Measurements from ENCODE around the gene BRD1. TPM values are rescaled to one million over a fixed set of nuclear protein-coding genes. Genes with fewer than 3 reads are reported as not detected.

BRD1 gene
- total and polyA plus RNA-seq, 2 experiments from 2014 or later: 12.3 to 33.8 TPM

DNA sequence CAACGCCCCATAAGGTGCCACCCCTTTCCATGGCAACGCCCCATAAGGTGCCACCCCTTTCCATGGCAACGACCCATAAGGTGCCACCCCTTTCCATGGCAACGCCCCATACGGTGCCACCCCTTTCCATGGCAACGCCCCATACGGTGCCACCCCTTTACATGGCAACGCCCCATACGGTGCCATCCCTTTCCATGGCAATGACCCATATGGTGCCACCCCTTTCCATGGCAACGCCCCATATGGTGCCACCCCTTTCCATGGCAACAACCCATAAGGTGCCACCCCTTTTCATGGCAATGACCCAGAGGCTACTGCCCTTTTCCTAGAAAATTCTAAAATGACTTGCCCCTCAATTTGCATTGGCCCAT is 72.1 kb downstream of the BRD1 start:
- H3K4me2 ChIP-seq: no peak overlapping the region
- no peak for ATAC-seq
- no peaks in the 10 kb centered on the region for H4K20me1 ChIP-seq (replicated peaks; ENCODE audit: insufficient read depth)
- no peaks in the 10 kb centered on the region for H3K27me3 ChIP-seq (ENCODE audit: insufficient read depth)
- no peak overlapping the region for H3K27ac ChIP-seq (ENCODE audit: low read depth)
- Mint-ChIP-seq H3K4me3 (no peak overlapping the region), H3K4me1 (no peaks in the 10 kb centered on the region; the same call in 2 of the 3 replicates), H3K27me3 (ENCODE audit: insufficient read depth, low read depth, poor library complexity) (peaks cover 2% of the 10 kb centered on the region), H3K9me3 (peaks cover 2% of the 10 kb centered on the region; the same call in 1 of the 3 replicates), H3K36me3 (ENCODE audit: low read depth) (no peaks in the 10 kb centered on the region), H3K27ac (no peak overlapping the region)
- DNase-seq (ENCODE audit: low spot score): no peak
- no peak overlapping the region for H2AFZ ChIP-seq
- TF ChIP-seq, protein P1, sequence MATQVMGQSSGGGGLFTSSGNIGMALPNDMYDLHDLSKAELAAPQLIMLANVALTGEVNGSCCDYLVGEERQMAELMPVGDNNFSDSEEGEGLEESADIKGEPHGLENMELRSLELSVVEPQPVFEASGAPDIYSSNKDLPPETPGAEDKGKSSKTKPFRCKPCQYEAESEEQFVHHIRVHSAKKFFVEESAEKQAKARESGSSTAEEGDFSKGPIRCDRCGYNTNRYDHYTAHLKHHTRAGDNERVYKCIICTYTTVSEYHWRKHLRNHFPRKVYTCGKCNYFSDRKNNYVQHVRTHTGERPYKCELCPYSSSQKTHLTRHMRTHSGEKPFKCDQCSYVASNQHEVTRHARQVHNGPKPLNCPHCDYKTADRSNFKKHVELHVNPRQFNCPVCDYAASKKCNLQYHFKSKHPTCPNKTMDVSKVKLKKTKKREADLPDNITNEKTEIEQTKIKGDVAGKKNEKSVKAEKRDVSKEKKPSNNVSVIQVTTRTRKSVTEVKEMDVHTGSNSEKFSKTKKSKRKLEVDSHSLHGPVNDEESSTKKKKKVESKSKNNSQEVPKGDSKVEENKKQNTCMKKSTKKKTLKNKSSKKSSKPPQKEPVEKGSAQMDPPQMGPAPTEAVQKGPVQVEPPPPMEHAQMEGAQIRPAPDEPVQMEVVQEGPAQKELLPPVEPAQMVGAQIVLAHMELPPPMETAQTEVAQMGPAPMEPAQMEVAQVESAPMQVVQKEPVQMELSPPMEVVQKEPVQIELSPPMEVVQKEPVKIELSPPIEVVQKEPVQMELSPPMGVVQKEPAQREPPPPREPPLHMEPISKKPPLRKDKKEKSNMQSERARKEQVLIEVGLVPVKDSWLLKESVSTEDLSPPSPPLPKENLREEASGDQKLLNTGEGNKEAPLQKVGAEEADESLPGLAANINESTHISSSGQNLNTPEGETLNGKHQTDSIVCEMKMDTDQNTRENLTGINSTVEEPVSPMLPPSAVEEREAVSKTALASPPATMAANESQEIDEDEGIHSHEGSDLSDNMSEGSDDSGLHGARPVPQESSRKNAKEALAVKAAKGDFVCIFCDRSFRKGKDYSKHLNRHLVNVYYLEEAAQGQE (IDR thresholded peaks at IDR 0.05; ENCODE audit: unreplicated experiment): no peak
- no peak for TF ChIP-seq POLR2AphosphoS5 (IDR thresholded peaks at IDR 0.05; ENCODE audit: low read depth)
- no peak for TF ChIP-seq EZH2phosphoT487 (IDR thresholded peaks at IDR 0.05; ENCODE audit: unreplicated experiment)
- TF ChIP-seq NANOG (IDR thresholded peaks at IDR 0.05; ENCODE audit: borderline replicate concordance): no peak
- TF ChIP-seq ZNF114 (CRISPR knock-in tag; IDR thresholded peaks at IDR 0.05): no peak
- no peak for TF ChIP-seq CREB1 (CRISPR knock-in tag; IDR thresholded peaks at IDR 0.05; ENCODE audit: low read depth)
- no peak for TF ChIP-seq STAT1 (IDR thresholded peaks at IDR 0.05; ENCODE audit: unreplicated experiment)
- no peak for TF ChIP-seq ZNF331 (CRISPR knock-in tag; IDR thresholded peaks at IDR 0.05; ENCODE audit: low read depth)
- no peak for TF ChIP-seq JUNB (IDR thresholded peaks at IDR 0.05; ENCODE audit: unreplicated experiment)
- TF ChIP-seq, protein P2, sequence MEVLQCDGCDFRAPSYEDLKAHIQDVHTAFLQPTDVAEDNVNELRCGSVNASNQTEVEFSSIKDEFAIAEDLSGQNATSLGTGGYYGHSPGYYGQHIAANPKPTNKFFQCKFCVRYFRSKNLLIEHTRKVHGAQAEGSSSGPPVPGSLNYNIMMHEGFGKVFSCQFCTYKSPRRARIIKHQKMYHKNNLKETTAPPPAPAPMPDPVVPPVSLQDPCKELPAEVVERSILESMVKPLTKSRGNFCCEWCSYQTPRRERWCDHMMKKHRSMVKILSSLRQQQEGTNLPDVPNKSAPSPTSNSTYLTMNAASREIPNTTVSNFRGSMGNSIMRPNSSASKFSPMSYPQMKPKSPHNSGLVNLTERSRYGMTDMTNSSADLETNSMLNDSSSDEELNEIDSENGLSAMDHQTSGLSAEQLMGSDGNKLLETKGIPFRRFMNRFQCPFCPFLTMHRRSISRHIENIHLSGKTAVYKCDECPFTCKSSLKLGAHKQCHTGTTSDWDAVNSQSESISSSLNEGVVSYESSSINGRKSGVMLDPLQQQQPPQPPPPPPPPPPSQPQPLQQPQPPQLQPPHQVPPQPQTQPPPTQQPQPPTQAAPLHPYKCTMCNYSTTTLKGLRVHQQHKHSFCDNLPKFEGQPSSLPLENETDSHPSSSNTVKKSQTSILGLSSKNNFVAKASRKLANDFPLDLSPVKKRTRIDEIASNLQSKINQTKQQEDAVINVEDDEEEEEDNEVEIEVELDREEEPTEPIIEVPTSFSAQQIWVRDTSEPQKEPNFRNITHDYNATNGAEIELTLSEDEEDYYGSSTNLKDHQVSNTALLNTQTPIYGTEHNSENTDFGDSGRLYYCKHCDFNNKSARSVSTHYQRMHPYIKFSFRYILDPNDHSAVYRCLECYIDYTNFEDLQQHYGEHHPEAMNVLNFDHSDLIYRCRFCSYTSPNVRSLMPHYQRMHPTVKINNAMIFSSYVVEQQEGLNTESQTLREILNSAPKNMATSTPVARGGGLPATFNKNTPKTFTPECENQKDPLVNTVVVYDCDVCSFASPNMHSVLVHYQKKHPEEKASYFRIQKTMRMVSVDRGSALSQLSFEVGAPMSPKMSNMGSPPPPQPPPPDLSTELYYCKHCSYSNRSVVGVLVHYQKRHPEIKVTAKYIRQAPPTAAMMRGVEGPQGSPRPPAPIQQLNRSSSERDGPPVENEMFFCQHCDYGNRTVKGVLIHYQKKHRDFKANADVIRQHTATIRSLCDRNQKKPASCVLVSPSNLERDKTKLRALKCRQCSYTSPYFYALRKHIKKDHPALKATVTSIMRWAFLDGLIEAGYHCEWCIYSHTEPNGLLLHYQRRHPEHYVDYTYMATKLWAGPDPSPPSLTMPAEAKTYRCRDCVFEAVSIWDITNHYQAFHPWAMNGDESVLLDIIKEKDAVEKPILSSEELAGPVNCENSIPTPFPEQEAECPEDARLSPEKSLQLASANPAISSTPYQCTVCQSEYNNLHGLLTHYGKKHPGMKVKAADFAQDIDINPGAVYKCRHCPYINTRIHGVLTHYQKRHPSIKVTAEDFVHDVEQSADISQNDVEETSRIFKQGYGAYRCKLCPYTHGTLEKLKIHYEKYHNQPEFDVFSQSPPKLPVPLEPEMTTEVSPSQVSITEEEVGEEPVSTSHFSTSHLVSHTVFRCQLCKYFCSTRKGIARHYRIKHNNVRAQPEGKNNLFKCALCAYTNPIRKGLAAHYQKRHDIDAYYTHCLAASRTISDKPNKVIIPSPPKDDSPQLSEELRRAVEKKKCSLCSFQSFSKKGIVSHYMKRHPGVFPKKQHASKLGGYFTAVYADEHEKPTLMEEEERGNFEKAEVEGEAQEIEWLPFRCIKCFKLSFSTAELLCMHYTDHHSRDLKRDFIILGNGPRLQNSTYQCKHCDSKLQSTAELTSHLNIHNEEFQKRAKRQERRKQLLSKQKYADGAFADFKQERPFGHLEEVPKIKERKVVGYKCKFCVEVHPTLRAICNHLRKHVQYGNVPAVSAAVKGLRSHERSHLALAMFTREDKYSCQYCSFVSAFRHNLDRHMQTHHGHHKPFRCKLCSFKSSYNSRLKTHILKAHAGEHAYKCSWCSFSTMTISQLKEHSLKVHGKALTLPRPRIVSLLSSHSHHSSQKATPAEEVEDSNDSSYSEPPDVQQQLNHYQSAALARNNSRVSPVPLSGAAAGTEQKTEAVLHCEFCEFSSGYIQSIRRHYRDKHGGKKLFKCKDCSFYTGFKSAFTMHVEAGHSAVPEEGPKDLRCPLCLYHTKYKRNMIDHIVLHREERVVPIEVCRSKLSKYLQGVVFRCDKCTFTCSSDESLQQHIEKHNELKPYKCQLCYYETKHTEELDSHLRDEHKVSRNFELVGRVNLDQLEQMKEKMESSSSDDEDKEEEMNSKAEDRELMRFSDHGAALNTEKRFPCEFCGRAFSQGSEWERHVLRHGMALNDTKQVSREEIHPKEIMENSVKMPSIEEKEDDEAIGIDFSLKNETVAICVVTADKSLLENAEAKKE (CRISPR knock-in tag; IDR thresholded peaks at IDR 0.05): no peak
- no peak for TF ChIP-seq CTCF (conservative IDR thresholded peaks at IDR 0.05; ENCODE audit: low read depth in 2 of 2)
- TF ChIP-seq EZH2 (IDR thresholded peaks at IDR 0.05; ENCODE audit: low read depth, unreplicated experiment): no peak
- TF ChIP-seq, protein P3, sequence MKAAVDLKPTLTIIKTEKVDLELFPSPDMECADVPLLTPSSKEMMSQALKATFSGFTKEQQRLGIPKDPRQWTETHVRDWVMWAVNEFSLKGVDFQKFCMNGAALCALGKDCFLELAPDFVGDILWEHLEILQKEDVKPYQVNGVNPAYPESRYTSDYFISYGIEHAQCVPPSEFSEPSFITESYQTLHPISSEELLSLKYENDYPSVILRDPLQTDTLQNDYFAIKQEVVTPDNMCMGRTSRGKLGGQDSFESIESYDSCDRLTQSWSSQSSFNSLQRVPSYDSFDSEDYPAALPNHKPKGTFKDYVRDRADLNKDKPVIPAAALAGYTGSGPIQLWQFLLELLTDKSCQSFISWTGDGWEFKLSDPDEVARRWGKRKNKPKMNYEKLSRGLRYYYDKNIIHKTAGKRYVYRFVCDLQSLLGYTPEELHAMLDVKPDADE (IDR thresholded peaks at IDR 0.05): no peak
- no peaks in the 10 kb centered on the region; the same call in 1 of the 2 replicates for H3K36me3 ChIP-seq (ENCODE audit: insufficient read depth)
- H3K79me2 ChIP-seq (replicated peaks; ENCODE audit: insufficient read depth): no peaks in the 10 kb centered on the region
- no peaks in the 10 kb centered on the region for H3F3A ChIP-seq (replicated peaks; ENCODE audit: low read depth)
- no peaks in the 10 kb centered on the region for H3K9me2 ChIP-seq (ENCODE audit: insufficient read depth)
- H3K4me1 ChIP-seq (ENCODE audit: insufficient read depth): no peaks in the 10 kb centered on the region
- no peak overlapping the region for H3K4me3 ChIP-seq

Data from GM23338 (cell line).